ENCODE measurements around the gene CACNG8. TPM values are rescaled to one million over a fixed set of nuclear protein-coding genes. Genes with fewer than 3 reads are reported as not detected.

Gene CACNG8
- polyA plus RNA-seq, 1 experiment, result 0.01 TPM

DNA sequence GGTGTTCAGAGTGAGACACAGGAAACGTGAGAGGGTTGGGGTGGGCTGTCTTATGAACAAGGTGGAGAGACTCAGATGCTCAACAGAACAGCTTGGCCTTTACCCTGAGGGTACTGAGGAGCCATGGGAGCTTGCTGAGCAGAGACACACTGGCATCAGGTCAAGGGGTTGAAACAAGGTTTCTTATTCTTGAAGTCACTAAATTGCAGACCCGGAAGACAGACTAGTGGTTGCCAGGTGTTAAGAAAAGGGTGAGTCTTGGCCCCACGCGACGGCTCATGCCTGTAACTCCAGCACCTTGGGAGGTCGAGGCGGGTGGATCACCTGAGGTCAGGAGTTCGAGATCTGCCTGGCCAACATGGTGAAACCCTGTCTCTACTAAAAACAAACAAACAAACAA is 51.1 kb downstream of the CACNG8 start:
- CTCF ChIA-PET, result interaction anchor here (0.6 to 3.8 kb wide), 2 partner anchors 10 to 168 kb away, joined by 3 to 13 read pairs; no protein-coding TSS in a partner anchor
- no peak for DNase-seq (ENCODE audit: low read depth)
- no peak for TF ChIP-seq CTCF (IDR thresholded peaks at IDR 0.05; ENCODE audit: insufficient read depth, low read depth, low read length)
- H3K4me3 ChIP-seq (ENCODE audit: low read depth, low read length), result no peak overlapping the region
- POLR2A ChIA-PET, result no interaction called here
- H3K27me3 ChIP-seq (ENCODE audit: control insufficient read depth, insufficient read depth, low read length), result no peaks in the 10 kb centered on the region; the same call in 1 of the 2 replicates
- H3K36me3 ChIP-seq (ENCODE audit: control insufficient read depth, insufficient read depth, low read length), result no peaks in the 10 kb centered on the region

- Histone ChIP-seq H3K36me3 (ENCODE audit: control insufficient read depth, insufficient read depth, low read length) (no peaks in the 10 kb centered on the region), H3K27me3 (ENCODE audit: control insufficient read depth, insufficient read depth, low read length) (no peaks in the 10 kb centered on the region; the same call in 1 of the 2 replicates), H3K4me3 (ENCODE audit: low read depth, low read length) (no peak overlapping the region)
- no peak for TF ChIP-seq CTCF (IDR thresholded peaks at IDR 0.05; ENCODE audit: insufficient read depth, low read depth, low read length)
- CTCF ChIA-PET, result interaction anchor here (1.1 to 3.8 kb wide), 2 partner anchors 9 to 206 kb away, joined by 3 to 13 read pairs; no protein-coding TSS in a partner anchor
- POLR2A ChIA-PET, result no interaction called here
- DNase-seq (ENCODE audit: low read depth), result no peak
Measured at GRCh38 chr19:54014920-54015560, 52.3 kb downstream of the CACNG8 start.

- ChIA-PET CTCF (interaction anchor here (0.6 to 2.8 kb wide), 4 partner anchors 13 to 271 kb away, joined by 3 to 7 read pairs (median 6); no protein-coding TSS in a partner anchor), POLR2A (no interaction called here)
- no peaks in the 10 kb centered on the region for H3K36me3 ChIP-seq (ENCODE audit: control insufficient read depth, insufficient read depth, low read length)
- DNase-seq (ENCODE audit: low read depth), result no peak
- H3K4me3 ChIP-seq (ENCODE audit: low read depth, low read length), result no peak overlapping the region
- no peaks in the 10 kb centered on the region; the same call in 1 of the 2 replicates for H3K27me3 ChIP-seq (ENCODE audit: control insufficient read depth, insufficient read depth, low read length)
- no peak for TF ChIP-seq CTCF (IDR thresholded peaks at IDR 0.05; ENCODE audit: insufficient read depth, low read depth, low read length)
Measured at GRCh38 chr19:54017261-54017660, 54.5 kb downstream of the CACNG8 start.

GRCh38 chr19:54021363-54021762 is 58.6 kb downstream of the CACNG8 start:
- Histone ChIP-seq H3K27me3 (ENCODE audit: control insufficient read depth, insufficient read depth, low read length) (no peaks in the 10 kb centered on the region), H3K36me3 (ENCODE audit: control insufficient read depth, insufficient read depth, low read length) (no peaks in the 10 kb centered on the region), H3K4me3 (ENCODE audit: low read depth, low read length) (no peak overlapping the region)
- CTCF ChIA-PET, result interaction anchor here (0.6 to 9.3 kb wide), 5 partner anchors 14 to 228 kb away, joined by 4 to 182 read pairs (median 37); no protein-coding TSS in a partner anchor
- POLR2A ChIA-PET, result no interaction called here
- no peak for DNase-seq (ENCODE audit: low read depth)
- TF ChIP-seq CTCF (IDR thresholded peaks at IDR 0.05; ENCODE audit: insufficient read depth, low read depth, low read length), result no peak

GRCh38 chr19:54021932-54022331 is 59.2 kb downstream of the CACNG8 start:
- ChIA-PET CTCF (interaction anchor here (3.8 to 9.3 kb wide), 4 partner anchors 115 to 229 kb away, joined by 31 to 182 read pairs (median 61); no protein-coding TSS in a partner anchor), POLR2A (no interaction called here)
- Histone ChIP-seq H3K27me3 (ENCODE audit: control insufficient read depth, insufficient read depth, low read length) (no peaks in the 10 kb centered on the region), H3K36me3 (ENCODE audit: control insufficient read depth, insufficient read depth, low read length) (no peaks in the 10 kb centered on the region), H3K4me3 (ENCODE audit: low read depth, low read length) (no peak overlapping the region)
- no peak for DNase-seq (ENCODE audit: low read depth)
- TF ChIP-seq CTCF (IDR thresholded peaks at IDR 0.05; ENCODE audit: insufficient read depth, low read depth, low read length), result no peak
